MCF 10A (cell line): ENCODE results near the gene TMEM247. TPM values are rescaled to one million over a fixed set of nuclear protein-coding genes. Genes with fewer than 3 reads are reported as not detected.

Experiments used
- BruUV-seq: library from RNA; stranded (reverse); fragments of 400-500 nt; replicated peaks from 2 replicates; lab custom pipeline; 2021; lab: Mats Ljungman, UMichigan
- CTCF ChIA-PET: fragments of 300-600 bp; sonication (Branson Sonifier 250); formaldehyde crosslinking; extraction: SDS; loops from one replicate; lab custom pipeline; 2021; ENCODE audit warnings: antibody characterized with exemption, inconsistent platforms; lab: Yijun Ruan, JAX
- POLR2A ChIA-PET: fragments of 300-600, 350-650 bp; sonication (Branson Sonifier 250); formaldehyde crosslinking; extraction: SDS; loops from one replicate; lab custom pipeline; 2020; ENCODE audit warnings: antibody characterized with exemption, inconsistent platforms; lab: Yijun Ruan, JAX
- DNase-seq: peaks from one replicate; pipeline ENCODE4 v3.0.0-alpha.2; 2018; ENCODE audit not compliant: unreplicated experiment
- H3K27ac Mint-ChIP-seq: one replicate; pipeline ENCODE4 v1.8.0; 2022; ENCODE audit warnings: mild to moderate bottlenecking, low read depth, mixed read lengths; ENCODE audit not compliant: unreplicated experiment
- H3K27me3 Mint-ChIP-seq: one replicate; pipeline ENCODE4 v1.8.0; 2022; ENCODE audit warnings: mixed read lengths; ENCODE audit not compliant: insufficient read depth, unreplicated experiment
- H3K36me3 Mint-ChIP-seq: one replicate; pipeline ENCODE4 v1.8.0; 2022; ENCODE audit warnings: mild to moderate bottlenecking, moderate library complexity, mixed read lengths; ENCODE audit not compliant: insufficient read depth, unreplicated experiment
- H3K4me1 Mint-ChIP-seq: one replicate; pipeline ENCODE4 v1.8.0; 2022; ENCODE audit warnings: mixed read lengths; ENCODE audit not compliant: insufficient read depth, unreplicated experiment
- H3K4me3 Mint-ChIP-seq: one replicate; pipeline ENCODE4 v1.8.0; 2022; ENCODE audit warnings: mild to moderate bottlenecking, moderate library complexity, mixed read lengths; ENCODE audit not compliant: unreplicated experiment
- H3K9me3 Mint-ChIP-seq: one replicate; pipeline ENCODE4 v1.8.0; 2022; ENCODE audit warnings: mixed read lengths; ENCODE audit not compliant: unreplicated experiment
- CTCF ChIP-seq: fragments of 200-600 bp; IDR thresholded peaks from one replicate; pipeline ENCODE4 v1.8.0; 2022; ENCODE audit warnings: antibody characterized with exemption, mild to moderate bottlenecking; ENCODE audit not compliant: unreplicated experiment
- intact Hi-C: fragments of 100-400 bp; cut with micrococcal nuclease; formaldehyde crosslinking; loops from 2 replicates; pipeline ENCODE4 v1.14.1; 2022
- total RNA-seq: library from RNA; stranded (reverse); gene quantifications from 2 replicates; pipeline ENCODE4 v1.2.3, GENCODE V29; 2022

The TMEM247 gene
- total RNA-seq, 1 experiment from 2014 or later: not detected

- CTCF ChIA-PET: interaction anchor here (0.6 to 0.7 kb wide), 2 partner anchors 10 to 28 kb away, joined by 3 read pairs; no protein-coding TSS in a partner anchor
- intact Hi-C loops: no loop called here
- Mint-ChIP-seq H3K27ac (no peak overlapping the region), H3K9me3 (no peaks in the 10 kb centered on the region), H3K4me3 (no peak overlapping the region), H3K27me3 (no peaks in the 10 kb centered on the region), H3K4me1 (no peaks in the 10 kb centered on the region), H3K36me3 (no peaks in the 10 kb centered on the region)
- no peak for DNase-seq
- no TSS peak for BruUV-seq
- TF ChIP-seq CTCF: no peak
- POLR2A ChIA-PET: interaction anchor here (0.6 to 0.7 kb wide), 2 partner anchors 911 to 1186 kb away, joined by 3 read pairs; no protein-coding TSS in a partner anchor
Observed at GRCh38 chr2:46528880-46529279, 49.5 kb downstream of the TMEM247 start.

GRCh38 chr2:46530639-46531038 lies 51.3 kb downstream of the TMEM247 start:
- no peak for TF ChIP-seq CTCF
- no TSS peak for BruUV-seq
- H3K4me3 Mint-ChIP-seq: no peak overlapping the region
- no peaks in the 10 kb centered on the region for H3K9me3 Mint-ChIP-seq
- ChIA-PET CTCF (interaction anchor here (1.0 kb wide), 1 partner anchor 55 kb away, joined by 3 read pairs; no protein-coding TSS in a partner anchor), POLR2A (no interaction called here)
- no peaks in the 10 kb centered on the region for H3K27me3 Mint-ChIP-seq
- intact Hi-C loops: no loop called here
- no peak overlapping the region for H3K27ac Mint-ChIP-seq
- no peaks in the 10 kb centered on the region for H3K36me3 Mint-ChIP-seq
- DNase-seq: no peak
- no peaks in the 10 kb centered on the region for H3K4me1 Mint-ChIP-seq

GRCh38 chr2:46531863-46532262 lies 52.5 kb downstream of the TMEM247 start:
- no TSS peak for BruUV-seq
- ChIA-PET CTCF (no interaction called here), POLR2A (no interaction called here)
- Mint-ChIP-seq H3K27me3 (no peaks in the 10 kb centered on the region), H3K27ac (no peak overlapping the region), H3K4me1 (no peaks in the 10 kb centered on the region), H3K36me3 (peaks cover 4% of the 10 kb centered on the region), H3K9me3 (no peaks in the 10 kb centered on the region), H3K4me3 (no peak overlapping the region)
- intact Hi-C loops: no loop called here
- no peak for DNase-seq
- TF ChIP-seq CTCF: no peak

Other genes starting within 250 kb of the TMEM247 start
- 146 and 200 TPM in 2 replicates for gene EPAS1, start 182.2 kb upstream of the TMEM247 start, total RNA-seq
- 30.4 and 44.8 TPM in 2 replicates for gene RHOQ, start 62.9 kb downstream of the TMEM247 start, total RNA-seq
- 11.9 and 18.4 TPM in 2 replicates for gene ATP6V1E2, start 63.0 kb downstream of the TMEM247 start, total RNA-seq
- 23.0 and 24.5 TPM in 2 replicates for gene PIGF, start 137.5 kb downstream of the TMEM247 start, total RNA-seq
- gene CRIPT, start 137.7 kb downstream of the TMEM247 start, total RNA-seq: 11.1 and 14.3 TPM in 2 replicates
- gene SOCS5, start 219.7 kb downstream of the TMEM247 start, total RNA-seq: 9.8 and 10.9 TPM in 2 replicates